NCI-H128 (cell line): ENCODE results near the gene SLC22A17.

Experiments used
- DNase-seq: peaks from one replicate; lab custom pipeline; 2025; ENCODE audit not compliant: unreplicated experiment; lab: John Stamatoyannopoulos, UW

SLC22A17 gene

DNA sequence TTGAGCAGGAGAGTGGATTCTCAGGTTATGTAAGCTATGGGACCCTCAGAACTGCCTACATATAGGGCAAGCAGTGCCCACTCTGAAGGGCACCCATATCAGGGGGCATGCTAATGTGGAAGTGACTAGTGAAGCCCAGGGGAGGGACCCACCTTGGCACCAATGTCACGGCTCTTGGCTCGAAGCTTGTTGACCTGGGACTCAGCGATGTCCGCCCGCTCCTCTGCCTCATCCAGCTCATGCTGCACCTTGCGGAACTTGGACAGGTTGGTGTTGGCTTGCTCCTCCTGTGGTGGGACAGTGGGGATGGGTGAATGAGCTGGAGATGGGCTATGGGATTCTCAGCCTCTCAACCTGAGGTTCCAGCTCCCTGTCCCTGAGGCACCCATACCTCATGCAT is 29.6 kb upstream of the SLC22A17 start:
- DNase-seq = no peak

DNA sequence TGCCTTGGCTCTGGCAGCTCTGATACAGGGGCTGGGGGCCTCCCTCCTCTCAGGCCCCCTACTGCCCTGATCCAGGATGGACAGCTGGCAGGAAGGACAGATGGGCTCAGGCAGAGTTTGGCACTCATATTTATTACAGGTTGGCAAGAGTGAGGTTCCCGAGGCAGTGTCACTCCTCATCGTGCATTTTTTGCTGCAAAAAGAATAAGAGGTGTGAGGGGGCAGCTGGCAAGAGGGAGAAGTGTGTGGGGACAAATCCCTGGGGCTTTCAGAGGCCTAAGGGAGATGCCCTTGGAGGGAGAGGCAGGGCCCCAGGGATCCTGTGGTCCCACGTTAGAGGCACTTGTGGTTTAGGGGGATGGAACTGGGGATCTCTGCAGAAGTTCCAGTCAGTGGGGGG is 29.2 kb upstream of the SLC22A17 start:
- no peak for DNase-seq

DNA sequence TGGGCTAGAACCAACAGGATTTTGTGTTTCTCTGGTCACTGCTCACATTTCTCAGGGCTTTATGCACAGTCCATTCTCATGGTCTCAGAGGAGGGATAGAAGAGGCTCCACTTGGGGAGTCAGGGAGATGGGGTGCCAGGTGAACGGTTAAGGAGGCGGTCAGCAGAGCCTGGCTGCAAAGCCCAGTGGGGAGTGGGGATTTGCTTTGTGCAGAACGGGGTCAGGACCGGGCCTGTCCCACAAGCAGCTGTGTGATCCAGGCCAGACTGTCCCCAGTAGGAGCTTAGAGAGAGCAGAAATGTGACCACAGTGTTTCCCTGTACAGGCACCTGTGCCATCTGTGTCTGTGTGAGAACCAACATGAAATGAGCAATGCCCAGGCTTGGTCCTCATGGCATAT is 28.3 kb upstream of the SLC22A17 start:
- no peak for DNase-seq

DNA sequence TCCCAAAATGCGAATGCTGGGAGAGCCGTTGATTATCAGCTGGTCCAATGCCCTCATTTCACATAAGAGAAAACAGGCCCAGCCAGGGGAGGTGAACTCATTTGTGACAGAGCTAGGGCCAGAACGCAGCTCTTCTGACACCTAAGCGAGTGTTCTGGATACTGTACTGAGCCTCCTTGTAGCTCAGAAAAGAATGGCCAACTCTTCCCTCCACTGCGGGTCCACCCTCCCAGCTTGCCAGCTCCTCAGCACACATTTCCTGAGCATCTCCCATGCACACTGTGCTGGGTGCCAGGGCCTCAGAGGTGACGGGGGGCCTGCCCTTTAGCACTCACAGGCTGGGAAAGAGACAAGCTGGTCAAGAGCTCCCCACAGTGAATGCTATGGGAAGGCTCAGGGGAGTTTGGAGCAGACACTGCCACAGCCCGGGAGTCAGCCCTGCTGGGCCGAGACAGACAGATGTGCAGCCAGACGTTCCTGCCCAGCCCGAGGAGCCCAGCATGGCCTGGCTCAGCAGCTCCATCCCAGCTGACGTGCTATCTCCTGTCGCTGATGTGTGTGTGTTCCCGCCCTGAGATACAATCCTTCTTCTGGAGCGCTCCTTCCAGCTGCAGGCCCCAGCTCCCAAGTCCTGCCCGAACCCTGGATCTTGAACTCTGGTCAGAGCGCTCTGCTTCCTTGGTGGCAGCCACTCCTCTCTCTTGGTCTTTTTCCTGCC is 27.7 kb upstream of the SLC22A17 start:
- DNase-seq = no peak

DNA sequence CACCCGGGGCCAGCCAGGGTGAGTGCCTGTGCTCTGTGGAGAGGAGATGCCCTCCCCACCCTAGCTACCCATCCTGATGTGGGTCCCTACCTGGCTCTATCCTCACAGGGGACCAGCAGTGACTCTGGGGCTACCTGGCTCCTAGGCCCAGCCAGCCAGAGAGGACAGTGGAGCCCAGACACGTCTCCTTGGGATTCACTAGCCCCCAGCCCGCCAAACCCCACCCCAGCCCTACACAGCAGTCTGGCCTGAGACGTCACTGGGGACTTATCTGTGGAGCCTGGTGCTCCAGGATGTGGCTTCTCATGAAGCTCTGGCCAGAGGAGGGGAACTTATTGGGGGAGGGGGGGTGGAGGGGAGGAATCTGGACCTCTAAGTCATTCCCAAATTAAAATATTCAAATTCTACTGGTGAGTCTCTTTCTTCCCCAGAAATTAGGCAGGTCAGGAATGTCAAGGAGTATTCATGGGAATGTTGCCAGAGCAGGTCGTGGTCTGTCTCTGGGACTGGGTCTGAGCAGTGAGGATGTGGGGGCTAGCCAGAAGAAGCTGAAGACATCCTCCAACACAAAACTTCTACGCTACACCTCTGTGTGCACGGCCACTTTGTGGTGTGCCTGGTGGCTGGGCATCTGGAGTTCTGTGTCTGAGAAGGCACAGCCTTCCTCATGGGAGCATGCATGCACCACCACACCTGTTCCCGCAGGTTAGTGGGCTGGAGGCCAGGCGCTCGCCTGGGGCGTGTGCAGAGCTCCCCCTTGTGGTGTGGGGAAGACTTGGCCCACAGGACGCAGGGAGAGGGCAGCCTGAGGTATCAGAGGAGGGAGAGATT is 26.9 kb upstream of the SLC22A17 start:
- peak; percentile 35 for DNase-seq

DNA sequence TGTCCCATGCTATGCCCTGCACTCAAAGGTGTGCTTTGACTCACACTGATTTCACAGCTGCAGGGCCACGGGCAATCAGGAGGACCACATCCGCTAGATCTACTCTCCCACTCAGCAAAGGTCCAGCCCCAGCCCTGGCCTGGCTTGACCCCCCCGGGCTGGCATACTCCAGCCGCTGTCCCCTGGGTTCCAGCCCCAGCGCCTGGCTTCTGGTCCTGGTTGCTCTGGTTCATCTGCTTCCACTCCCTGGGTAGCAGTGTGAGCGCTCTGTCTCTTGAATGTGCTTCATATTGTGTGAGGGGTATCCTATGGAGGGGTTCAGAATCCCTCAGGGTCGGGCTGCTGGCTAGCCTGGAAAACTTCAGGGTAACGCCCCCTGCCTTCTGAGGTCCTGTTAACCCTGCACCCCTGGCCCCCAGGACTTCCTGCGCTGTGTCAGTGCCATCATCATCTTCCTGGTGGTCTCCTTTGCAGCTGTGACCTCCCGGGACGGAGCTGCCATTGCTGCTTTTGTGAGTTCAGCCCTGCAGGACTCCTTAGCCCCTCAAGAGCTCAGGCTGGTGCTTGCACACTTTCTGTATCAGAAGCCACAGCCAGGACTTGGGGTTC is 26.0 kb upstream of the SLC22A17 start:
- no peak for DNase-seq

DNA sequence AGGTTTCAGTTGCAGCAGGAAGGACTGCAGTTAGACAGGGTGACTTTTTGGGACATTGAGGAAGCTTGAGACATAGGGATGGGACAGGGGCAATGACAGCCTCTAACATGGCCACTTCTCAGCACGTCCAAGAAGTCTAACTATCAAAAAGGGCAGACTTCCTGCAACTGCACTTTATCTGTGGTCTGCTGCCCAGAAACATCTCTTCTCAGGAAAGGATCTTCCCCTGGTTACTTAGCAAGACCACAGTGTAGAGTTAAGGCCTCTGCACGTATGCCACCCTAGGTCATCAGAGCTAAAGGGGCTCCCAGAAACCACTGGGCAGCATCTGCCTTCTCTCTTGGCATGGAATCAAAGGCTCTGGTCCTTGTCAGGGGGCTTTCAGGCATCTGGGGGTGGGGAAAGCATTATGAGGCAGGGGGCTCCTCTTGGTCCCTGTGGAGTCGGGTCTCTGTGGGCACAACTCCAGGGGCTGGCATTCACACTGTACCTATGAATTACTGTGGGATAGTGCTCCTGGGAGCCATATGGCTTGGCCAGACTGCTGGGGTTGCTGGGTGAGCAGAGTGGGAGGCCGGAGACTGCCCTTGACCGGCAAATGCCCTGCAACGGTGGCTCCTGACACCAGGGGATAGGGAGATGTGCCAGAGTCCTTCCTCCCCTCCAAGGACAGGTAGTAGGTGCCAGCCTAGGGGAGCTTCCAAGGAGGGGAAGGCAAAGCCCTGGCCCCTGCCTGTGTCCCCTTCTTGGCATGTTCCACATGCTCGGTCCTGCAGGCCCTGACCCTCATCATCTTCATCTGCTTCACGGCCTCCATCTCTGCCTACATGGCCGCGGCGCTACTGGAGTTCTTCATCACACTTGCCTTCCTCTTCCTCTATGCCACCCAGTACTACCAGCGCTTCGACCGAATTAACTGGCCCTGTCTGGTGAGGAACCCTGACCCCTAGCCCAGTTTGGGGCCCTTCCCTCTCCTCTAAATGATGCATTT is 25.2 kb upstream of the SLC22A17 start:
- DNase-seq = no peak

DNA sequence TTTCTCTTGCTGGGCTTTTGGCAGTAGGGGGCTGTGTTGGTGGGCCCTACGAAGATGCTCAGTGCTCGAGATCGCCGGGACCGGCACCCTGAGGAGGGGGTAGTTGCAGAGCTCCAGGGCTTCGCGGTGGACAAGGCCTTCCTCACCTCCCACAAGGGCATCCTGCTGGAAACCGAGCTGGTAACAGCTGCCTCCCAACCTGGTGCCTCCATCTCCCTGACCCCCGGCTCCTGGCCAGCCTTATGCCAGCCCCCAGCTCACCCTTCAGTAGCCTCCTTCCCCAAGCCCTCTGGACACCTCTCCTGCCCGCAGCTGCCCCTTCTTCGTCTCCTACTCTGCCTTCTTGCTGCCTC is 24.5 kb upstream of the SLC22A17 start:
- DNase-seq = no peak

DNA sequence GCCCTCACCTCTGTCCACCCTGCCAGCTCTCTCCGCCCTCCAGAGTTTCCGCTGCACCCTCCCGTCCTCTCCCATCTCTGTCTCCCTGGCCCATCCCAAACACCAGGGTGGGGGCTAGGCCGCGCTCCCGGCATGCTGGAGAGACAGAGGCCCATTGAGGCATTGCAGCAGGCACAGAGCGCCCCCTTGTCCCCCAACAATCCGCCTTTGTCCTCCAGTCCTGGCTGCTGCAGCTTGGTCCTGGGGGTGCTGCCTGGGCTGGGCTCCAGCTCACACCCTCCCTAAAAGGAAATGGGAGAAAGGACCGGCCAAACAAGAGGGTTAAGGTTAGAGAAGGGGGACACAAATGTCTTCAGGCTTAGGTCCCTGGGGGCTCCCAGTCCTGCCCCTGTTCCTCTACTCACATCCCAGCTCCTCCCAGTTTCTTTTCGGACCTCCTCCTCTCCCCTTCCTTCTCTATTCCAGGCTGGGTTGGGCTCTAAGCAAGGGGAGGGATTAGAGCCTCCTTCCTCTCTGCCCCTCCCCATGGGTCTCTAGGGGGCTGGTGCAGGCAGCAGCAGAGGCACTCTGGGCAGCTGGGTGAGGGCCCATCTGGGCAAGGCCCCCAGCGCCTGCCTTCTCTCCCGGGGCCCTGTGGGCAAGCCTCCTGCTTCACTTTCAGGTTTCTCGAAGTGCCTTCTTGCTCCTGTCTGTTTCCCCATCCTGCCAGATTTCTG is 24.0 kb upstream of the SLC22A17 start, which contains the start of gene CMTM5:
Gene CMTM5, plus strand, starts transcription at position 565 of the 716 bp plus-strand sequence. CDS start 206 bp downstream, outside the sequence.
- no peak for DNase-seq

DNA sequence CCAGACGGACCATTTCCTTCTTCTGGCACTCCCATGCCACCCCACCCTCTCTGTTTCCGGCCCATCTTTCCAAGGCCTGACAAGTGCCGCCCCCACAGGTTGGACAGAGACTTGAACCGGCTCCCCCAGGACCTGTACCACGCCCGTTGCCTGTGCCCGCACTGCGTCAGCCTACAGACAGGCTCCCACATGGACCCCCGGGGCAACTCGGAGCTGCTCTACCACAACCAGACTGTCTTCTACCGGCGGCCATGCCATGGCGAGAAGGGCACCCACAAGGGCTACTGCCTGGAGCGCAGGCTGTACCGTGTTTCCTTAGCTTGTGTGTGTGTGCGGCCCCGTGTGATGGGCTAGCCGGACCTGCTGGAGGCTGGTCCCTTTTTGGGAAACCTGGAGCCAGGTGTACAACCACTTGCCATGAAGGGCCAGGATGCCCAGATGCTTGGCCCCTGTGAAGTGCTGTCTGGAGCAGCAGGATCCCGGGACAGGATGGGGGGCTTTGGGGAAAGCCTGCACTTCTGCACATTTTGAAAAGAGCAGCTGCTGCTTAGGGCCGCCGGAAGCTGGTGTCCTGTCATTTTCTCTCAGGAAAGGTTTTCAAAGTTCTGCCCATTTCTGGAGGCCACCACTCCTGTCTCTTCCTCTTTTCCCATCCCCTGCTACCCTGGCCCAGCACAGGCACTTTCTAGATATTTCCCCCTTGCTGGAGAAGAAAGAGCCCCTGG is 23.0 kb upstream of the SLC22A17 start:
- no peak for DNase-seq

DNA sequence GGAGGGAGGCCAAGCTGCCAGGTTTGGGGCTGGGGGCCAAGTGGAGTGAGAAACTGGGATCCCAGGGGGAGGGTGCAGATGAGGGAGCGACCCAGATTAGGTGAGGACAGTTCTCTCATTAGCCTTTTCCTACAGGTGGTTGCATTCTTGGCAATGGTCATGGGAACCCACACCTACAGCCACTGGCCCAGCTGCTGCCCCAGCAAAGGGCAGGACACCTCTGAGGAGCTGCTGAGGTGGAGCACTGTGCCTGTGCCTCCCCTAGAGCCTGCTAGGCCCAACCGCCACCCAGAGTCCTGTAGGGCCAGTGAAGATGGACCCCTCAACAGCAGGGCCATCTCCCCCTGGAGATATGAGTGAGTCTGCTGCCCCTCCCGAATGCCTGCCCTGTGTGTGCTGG is 20.4 kb upstream of the SLC22A17 start:
- no peak for DNase-seq

DNA sequence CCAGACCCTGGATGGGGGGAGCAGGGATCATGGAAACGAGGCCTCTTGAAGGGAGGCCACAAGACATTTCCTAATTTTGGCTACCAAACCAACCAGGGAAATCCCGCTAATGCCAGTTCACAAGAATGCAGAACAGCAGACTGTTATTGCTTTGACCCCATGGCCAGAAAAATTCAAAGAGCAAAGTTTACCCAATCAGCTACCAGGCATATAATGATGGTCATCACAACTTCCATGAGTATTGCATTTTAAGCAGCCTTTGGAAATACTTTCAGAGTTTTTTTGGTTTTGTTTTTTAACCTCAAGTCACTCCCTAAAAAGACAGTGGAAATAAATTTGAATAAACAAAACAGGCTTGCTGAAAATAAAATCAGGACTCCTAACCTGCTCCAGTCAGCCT is 19.8 kb upstream of the SLC22A17 start, which contains the start of gene IL25:
Gene IL25, plus strand, starts transcription at position 301 of the 400 bp plus-strand sequence.
- no peak for DNase-seq

DNA sequence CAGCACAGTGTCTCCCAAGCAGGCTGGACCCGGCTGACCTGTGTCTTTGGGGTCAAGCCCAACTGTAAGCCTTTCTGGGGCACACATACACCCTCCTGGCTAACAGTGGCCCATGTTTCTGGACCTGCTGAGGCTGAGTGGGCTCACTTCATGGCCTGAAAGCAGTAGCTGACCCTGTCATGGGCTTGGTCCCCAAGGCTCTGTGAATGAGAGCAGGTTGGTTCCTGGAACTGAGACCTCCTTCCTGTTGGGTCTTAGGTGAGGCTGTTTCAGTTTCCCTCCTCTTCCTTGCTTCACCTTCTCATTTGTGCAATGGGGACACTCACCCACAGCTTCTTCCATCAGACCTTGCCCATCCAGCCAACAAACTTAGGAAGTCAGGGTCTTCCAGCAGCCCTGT is 19.2 kb upstream of the SLC22A17 start:
- DNase-seq = no peak

DNA sequence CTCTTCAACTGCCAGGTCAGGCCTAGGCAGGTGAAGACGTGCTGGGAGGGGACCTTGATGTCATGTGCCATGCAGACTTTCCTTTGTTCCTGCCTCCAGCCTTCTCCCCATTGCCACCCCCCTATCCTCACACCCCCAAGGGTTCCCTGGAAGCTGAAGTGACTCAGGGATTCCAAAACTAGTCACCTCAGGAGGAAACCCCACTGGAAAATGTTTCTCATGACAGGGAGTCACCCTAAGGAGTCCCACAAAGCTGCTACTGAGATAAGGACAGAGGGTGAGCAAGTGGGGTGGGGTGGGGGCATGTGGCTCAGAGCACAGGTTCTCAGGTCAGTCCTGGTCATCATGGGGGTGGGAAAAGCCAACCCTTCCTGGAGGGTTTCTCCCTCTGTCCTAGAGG is 17.5 kb upstream of the SLC22A17 start:
- DNase-seq = no peak

DNA sequence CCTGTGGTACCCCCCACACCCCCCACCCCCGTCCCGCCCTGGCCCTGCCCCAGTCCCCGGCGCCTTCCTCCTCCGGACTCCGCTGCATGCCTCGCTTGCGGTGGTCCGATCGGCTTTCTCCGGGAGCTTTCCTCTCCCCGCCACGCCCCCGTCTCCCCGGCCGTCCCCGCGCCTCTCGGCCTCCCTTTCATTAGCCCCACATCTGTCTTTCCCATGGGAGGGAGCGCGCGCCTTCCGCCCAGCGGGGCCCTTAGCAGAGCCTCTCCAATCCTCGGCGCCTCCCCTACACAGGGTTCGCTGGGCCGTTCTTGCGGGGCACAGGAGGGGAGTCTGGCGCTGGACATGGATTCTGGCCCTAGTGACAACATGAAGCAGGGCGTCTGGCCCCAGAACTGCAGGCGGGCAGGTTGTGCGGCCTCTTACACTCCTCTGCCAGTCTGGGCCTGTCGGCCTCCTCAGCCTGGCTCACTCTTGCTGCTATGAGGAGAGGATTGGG is 13.8 kb upstream of the SLC22A17 start:
- DNase-seq = no peak

DNA sequence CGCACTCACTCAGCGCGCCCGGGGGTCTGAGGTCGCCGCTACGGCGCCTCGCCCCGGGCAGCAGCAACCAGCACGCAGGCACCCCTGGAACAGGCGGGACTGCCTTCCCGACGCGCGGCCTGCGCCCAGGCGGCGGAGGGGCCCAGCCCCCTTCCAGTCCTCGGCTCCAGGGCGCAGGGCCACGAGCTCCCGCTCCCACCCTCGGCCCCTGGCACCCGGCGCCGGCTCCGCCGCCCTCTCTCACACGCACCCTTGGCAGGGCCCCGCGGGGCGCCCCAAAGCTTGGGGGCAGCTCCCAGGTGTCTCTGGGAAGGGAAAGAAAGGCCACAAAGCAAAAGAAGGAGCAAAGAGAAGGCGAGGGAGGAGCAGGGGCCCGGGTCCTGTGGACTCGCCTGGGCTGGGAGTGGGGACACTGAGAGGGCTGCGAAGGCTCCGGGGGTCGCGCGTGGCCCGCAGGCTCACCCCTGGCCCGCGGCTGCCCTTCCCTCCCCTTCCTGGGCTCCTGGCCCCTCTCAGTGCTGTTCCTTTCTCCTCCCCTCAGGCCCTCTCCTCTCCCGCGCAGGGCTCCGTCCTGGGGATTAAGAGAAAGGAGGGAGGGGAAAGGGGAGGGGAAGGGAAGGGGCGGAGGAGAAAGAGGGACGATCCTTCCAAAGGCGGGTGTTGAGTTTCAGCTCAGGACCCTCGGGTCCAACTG is 13.2 kb upstream of the SLC22A17 start:
- DNase-seq = no peak

DNA sequence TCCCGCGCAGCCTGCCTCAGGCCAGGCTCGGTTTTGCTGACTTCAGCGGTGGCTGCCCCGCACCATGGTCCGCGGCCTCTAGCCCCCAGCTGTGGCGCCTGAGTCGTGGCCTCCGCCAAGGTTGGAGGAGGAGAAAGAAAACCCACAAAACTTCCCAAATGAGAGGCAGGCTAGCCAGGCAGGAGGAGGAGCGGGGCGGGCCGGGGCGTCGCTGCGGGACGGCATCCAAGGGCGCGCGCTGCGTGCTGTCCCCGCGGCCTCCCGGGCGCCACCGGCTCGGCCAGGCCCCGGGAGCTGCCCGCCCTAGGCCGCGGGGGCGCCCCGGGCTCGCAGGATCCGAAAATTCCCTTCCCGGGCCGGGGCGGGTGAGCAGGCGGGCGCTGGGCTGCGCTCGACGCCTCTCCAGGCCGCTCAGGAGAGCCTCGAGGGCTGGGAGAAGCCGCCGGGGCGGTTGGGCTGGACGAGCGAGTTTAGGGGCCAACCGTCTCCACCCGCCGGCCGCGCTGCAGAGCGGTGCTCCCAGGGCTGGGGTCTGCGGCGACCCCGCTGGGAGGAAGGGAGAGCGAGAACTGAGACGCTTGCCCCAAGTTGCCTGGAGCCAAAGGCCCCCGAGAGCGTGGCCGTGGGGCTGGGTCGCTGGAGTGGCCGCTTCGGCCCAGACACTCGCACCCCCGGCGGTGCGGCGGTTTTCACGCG is 12.5 kb upstream of the SLC22A17 start, which contains the start of gene EFS:
Gene EFS, minus strand, starts transcription at position 137 of the 696 bp plus-strand sequence. CDS start 147 bp downstream, outside the sequence.
- DNase-seq = no peak
